GM19328 (cell line): ENCODE measurements around the gene IGF2BP3.

ENCODE experiments used
- ATAC-seq: cut with Tn5 transposase; IDR thresholded peaks from one replicate; pipeline ENCODE4 v1.9.1; 2021; ENCODE audit warnings: mild to moderate bottlenecking, moderate library complexity; ENCODE audit not compliant: unreplicated experiment

IGF2BP3 gene

DNA sequence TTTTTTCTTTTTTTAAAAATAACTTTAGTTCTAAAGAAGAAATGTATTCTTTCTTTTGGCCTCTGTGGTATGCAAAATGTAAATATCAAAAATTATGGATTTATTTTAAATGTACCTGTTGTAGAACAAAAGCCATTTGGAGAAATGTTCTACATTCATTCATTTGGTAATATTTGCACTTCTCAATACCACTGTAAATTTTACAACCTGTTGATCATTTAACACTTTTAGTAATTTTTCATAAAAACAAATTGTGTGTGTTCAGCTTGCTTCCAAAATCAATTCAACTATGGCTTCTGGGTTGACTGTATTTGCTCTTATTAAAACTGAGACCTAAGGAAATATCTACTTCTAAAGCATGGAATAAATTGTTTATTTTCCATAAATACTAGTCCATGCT lies 2.3 kb upstream of the IGF2BP3 start:
- ATAC-seq = no peak

DNA sequence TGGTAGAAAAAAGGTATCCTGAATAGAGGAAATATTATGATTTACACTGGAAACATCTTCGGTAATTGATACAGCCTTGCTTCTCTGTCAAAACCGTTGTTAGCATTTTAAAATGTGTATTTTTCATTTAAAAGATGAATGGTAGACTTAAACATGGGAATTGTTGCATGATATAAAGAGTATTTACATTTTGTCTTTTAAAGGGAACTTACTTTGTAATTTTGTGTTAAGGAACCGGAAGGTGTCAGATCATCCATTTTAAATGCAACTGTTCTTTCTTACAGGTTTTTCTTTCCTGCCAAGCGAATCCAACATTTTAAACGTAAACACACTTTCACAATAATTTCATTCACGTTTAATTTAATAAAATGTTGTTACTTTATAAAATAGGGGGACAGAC lies 1.8 kb upstream of the IGF2BP3 start:
- no peak for ATAC-seq

DNA sequence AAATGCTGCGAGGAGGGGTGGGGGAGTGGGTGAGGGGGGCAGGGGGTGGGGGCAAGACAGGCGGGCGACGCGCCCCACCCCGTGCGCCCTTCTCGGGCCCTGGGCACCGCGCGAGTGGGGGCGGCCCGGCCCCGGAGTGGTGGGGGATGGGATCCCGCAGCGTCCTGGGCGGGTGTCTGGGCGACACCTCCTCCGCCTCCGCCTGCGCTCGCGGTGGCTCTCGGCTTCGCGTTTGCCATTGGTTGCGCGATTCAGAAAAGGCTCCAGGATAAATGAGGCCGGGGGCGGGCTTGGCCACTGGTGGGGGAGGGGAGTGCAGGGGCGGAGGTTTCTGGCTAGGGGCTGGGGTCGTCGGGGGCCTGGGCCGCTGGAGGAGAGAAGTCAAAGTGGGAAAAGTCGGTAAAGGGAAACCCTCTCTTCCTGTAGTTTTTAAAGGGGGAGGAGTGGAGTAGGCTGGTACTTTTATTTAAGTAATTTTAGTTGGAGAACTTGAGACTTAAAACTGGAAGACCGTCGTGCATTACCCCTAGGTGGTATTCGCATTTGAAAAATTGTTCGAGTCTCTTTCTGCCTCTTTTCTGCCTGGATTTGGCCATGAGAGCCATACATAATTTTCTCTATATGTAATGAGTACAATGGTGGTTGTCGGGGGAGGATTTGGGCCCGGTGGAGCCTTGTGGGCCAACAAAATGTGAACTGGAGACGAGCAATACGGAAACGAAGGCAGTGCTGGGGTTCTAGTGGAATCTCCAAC lies 992 bp upstream of the IGF2BP3 start:
- ATAC-seq = no peak

DNA sequence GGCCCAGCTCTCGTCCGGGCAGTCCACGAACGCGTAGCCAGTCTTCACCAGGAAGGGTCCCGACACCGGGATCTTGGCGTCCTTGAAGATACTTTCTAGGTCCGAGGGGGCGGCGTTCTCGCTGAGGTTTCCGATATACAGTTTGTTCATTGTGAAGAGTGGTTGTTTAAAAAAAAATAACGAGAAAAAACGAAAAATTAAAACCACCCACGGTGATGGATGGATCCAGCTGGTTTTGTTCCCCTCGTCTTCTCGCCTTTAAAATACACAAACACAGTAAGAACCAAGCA lies 385 bp downstream of the IGF2BP3 start:
- ATAC-seq = no peak

DNA sequence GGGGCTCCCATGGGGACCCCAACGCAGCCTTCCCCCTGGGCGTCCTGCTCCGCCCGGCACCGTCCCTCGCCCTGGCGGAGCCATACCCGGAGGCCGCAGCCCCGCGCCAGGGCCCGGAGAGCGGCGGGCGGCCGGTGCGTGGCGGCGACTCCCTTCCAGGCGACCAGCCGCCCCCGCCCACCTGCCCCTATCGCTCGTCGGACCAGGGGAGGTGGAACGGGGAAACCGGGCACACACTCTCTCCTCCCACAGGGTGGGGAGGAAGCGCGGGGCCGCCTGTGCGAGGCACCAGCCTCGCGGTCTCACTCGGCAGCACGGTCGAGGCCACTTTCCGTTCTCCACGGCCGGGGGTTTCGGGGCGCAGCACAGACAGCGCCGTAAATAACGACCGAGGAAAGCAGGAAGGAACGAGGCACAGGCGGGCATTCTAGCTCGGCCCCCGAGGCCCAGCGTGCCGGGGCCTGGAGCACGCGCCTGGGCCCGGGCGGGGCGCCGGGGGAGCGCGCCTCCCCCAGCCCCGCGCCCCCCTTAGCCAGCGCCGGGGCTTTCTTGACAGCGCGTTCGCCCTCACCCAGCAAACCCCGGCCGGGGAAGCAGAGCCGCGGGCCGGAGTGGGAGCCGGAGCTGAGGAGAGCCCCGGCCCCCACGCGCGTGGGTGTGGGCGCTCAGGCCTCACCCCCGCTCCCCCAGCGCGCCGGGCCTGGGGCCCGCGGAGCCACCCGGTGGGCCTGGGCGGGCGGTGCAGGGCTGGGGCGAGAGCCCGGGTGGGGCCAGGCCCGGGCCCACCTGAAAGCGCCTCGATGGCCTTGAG lies 936 bp downstream of the IGF2BP3 start:
- no peak for ATAC-seq

DNA sequence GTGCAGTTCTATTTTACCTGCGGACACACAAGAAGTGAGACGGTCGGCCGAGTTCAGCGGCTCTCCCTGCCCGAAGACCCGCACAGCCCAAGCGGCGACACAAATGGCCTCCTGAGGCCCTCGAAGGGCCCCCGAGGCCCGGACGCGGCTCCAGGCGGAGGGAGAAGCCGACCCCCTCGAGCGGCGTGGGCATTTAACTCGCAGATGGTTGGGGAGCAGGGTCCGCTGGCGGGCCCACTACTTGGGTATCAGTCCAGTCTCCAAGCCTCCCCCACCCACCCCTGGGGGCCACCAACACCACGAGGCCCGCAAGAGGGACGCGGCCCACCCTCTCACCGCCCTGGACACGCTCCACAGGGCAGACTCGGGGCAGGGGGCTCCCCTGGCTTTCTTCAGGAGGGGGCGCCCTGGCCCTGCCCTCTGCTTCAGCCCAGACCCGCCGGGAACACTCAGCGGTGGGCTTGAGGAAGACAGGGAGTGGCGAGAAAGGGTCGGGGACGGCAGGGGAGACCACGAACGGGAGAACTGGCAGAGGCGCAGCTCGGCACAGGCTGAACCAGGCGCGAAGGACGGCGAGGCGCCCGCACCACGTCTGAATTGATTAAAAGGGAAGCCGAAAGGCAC lies 1.7 kb downstream of the IGF2BP3 start:
- no peak for ATAC-seq

DNA sequence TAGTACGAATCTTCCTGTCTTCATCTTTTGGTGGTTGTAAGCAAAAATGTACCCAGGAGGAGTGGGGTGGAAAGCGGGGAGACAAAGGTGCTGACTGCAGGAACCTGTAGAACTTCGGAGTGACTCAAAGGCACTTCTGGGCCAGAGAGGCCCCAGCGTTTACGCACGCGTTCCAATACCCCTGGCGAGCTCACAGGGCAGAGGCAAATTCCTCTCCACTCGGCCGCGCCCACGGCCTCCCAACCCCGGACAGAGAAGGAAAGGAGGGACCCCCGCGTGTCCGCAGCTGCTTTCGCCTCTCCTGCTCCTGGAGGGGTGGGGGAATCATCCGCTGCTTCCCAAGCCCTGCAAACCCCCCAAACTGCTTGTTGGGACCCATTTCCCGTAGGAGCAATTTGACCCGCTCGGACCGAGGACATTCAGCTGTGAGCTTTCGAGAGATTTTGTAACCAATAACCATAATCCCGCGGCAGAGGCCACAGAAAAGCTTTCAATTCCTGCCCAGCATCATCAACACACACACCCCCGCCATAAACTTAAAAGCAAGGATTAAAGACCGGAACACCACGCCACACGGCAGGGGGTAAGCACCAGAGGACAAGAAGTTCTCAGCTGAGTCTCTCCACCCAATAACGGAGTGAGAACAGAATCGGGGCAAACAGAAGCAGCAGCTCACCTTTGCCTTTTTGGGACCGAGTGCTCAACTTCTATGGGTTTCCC lies 2.3 kb downstream of the IGF2BP3 start:
- ATAC-seq = no peak

DNA sequence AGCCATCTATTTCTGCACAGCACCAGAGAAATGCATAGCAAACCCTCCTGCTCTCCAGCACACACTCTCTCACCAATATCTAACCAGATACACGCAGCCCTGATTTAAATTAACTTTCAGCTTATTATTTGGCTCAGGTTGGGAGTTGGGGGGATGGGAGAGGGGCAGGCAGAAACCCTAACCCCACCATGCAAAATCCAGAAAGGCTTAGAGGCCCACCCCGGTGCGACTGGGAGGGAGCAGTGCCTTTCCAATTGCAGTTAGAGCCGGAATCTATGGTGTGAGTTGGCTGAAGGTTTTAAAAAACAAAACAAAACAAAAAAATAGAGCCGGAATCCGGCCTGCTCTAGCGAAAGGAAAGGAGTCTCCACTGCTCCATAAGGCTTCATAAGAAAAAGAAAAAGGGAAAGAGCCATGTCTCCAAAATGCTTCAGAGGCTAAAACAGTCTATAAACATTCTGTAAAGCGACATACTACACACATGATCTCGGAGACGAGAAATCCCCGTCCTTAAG lies 2.9 kb downstream of the IGF2BP3 start:
- ATAC-seq = no peak

DNA sequence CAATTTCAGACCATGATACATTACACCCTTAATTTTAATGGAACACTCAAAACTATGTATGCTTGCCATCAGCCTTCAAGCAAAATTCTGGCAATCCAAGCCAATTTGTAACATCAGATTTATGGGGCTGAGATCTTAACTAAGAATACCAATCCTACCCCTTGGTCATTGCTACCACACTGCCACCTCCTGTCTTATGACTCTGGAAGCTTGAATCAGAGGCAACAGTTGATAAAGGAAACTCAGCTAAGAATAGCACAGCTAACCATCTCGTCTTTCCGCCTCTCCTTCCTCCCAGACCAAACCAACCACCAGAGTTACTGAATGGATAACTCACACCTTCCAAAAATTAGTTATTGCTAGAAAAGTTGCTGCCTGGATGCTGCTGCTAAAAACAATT lies 7.4 kb downstream of the IGF2BP3 start:
- ATAC-seq = no peak

DNA sequence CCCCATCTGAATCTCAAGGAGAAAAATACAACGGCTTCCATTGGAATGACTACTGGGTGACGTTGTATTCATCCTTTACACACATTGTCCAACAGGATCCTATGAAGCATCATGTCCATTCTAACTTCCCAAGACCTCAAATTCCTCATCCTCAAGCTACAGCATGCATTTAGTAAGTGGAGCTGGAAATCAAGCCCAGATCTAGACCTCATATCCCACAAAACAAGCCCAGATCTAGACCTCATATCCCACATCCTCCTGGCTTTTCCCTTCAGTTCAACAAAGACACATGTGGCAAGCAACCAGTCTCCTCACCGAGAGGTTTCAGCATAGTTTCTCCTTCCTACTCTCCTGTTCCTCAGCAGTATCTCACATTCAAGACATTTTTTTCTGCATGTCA lies 12.2 kb downstream of the IGF2BP3 start:
- ATAC-seq = no peak

DNA sequence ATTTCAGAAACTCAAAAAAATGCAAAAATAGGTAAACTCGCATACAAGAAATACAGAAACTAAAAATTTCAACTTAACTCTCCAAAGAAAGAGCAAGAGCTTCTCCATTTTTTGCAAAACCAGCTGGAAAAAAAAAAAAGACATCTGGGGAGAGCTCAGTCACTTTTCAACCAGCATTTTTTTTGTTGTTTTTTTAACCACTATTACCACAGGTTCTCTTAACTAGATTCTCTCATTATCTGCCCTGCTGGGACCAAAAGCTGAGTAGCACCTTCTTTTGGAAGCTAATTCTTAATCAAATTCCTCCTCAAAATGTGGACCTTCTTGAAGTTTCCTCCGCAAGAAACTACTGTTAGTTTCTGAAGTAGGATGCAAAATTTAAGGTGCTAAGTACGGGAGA lies 14.2 kb downstream of the IGF2BP3 start:
- ATAC-seq = no peak

DNA sequence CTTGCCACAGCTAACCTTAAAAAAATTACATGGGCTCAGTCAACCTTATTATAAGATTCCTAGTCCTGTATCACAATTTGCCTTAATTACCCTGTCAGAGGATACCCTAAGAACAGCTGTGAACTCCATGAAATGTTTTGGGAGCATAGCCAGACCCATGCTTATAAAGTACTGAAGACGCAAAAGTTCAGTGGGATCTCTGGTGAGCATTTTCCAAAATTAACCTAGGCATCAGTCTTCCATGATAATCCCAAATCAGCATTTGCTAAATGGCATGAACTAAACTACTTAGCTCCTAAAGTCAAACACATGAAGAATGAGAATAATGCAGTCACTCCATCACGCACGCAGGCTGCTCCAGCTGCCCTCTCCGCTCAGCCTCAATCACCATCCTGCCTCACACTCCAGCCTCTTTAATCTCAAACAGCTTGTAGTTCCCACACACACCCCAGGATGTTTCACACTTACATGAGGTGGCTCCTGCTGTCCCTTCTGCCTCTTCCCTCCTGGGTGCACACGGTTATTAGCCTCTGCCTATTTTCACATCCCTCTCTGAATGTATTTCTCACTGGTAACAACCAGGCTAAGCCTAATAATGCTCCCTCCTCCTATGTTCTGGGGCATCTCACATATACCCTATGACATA lies 15.3 kb downstream of the IGF2BP3 start:
- ATAC-seq = no peak

DNA sequence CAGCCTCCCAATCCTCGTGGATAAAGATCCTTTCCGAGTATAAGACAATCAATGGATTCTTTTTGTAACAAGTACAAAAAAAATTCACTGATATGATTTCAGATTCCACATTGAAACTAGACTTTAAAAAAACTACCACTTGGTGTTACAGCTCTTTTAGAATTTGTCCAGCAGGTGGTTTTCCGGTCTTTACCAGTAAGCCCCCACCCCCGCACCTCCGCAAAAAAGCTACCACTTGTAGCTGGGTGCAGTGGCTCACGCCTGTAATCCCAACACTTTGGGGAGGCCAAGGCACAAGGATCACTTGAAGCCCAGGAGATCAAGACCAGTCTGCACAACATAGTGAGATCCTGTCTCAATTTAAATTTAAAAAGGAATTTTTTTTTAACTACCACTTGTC lies 19.8 kb downstream of the IGF2BP3 start:
- no peak for ATAC-seq

DNA sequence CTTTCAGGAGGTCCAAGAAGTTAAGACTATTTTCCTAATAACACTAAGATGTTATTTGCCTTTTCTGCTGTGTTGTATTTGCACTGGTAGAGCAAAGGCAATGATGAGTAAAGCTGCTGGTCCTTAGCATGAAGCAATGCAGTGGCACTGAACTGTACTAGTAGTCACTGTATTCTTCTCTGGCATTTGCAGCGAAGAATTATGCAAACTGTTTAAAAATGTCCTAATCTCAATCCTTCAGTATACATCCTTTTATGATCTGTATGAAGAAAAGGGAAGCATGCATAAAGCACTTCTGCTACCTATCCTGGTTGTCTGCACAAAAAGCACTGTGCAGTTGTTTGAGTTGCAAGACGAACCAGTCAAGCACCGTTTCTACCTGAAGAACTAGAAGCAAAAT lies 20.4 kb downstream of the IGF2BP3 start:
- no peak for ATAC-seq

DNA sequence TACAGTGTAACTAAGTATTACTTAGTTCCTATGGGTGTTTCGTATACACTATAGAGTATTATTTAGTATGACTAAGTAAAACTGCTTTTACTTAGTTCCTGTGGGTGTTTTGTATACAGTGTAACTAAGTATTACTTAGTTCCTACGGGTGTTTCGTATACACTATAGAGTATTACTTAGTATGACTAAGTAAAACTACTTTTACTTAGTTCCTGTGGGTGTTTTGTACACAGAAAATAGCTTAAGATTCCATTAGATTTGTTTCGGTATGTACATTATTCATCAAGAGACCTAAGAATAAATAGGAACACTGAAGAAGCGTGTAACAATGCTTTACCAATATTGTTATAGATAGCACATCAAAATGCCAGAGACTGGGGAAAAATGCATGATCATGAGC lies 25.0 kb downstream of the IGF2BP3 start:
- no peak for ATAC-seq

DNA sequence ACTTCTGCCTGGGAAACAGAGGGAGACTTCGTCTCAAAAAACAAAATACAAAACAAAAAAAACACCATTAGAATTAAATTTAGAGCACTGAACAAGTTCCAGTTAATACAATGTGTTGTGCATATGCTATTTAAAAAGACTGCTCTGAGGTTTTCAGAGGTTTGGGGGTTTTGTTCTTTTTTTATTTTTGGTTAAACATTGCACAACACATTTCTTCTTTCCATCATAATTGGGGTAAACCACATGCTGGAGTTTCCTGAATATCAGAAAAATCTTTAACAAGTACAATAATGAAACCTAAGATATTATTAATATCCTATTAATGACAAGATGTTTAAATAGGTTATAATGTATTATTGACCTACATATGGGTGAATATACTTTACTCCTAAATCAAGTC lies 26.3 kb downstream of the IGF2BP3 start:
- ATAC-seq = no peak

DNA sequence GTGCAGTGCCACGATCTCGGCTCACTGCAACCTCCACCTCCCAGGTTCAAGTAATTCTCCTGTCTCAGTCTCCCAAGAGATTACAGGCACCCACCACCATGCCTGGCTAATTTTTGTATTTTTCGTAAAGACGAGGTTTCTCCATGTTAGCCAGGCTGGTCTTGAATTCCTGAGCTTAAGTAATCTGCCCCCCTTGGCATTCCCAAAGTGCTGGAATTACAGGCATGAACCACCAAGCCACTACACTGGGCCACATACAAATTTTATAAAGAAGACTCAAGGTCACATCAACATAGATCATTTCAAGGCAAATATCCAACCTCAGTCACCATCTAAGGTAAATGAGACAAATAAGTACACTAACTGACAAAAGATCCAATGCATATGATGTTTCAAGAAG lies 32.1 kb downstream of the IGF2BP3 start:
- no peak for ATAC-seq

DNA sequence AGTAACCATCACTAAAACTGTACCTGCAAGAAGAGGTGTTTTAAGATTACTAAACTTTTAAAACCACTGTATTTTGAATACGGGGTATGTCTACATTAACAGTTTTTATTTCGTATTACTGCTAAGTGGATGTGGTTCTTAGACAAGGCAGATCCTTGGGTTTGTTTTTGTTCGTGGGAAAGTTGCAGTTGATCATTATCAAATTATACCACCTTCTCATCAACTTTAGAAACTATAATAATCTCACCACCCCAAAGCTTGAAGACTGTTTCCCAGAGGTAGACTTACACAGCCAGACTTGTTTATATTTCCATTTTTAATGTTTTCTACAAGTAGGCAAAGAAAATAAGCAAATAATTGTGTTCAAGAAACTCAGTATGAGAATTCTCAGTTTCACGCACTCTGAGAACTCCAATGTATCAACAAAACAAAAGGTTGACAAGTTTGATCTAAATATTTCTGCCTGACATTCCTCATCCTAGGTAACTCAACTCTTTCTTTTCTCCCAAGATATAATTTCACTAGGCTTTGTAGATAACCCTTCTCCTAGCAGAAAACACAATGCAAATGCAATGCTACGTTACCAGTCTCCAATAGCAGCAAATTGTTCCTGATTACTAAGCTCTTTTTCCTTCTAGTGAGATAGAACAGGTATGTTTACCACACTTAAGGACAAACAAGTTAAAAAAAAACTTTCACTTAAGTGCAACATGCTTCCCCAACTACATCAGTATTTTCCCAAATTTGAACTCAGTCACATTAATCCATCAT lies 36.0 kb downstream of the IGF2BP3 start:
- no peak for ATAC-seq

DNA sequence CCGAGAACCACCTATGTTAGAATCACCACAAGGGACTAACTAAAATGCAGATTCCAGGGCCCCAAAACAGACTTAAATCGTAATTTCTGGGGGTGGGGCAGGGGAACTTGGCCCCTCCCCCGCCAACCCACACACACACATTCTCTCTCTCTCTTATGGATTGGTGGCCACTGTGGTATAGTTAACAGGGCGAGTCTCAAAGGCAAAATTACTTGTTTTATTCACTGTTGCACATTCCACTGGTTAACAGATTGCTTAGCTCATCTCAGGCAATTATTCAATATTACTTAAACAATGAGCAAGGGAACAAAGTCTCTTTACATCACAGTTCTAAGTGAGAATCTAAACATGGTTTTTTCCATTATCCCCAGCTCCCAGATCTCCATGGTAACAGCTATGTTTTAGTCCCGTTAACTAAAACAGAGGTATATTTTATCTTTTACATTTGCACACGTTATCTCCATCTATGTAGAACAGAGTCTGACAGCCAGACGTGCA lies 38.5 kb downstream of the IGF2BP3 start:
- ATAC-seq = no peak

DNA sequence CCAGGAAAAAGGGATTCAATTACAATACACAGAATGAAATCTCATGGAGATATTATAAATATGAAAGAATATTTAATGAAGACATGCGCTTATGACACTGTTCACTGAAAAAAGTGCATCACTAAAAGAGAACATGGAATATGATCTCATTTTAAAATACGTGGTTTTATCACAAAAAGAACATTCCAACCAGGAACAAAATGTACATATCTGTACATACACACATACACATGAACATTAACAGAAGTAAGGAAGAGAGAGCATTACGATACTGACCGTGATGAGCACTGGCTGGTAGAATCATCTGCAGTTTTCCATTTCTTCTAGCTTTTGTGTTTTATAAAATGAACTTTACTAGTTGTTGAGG lies 39.4 kb downstream of the IGF2BP3 start:
- ATAC-seq = no peak
